Measurements from ENCODE around the gene MAML3.

- TF ChIP-seq CTCF (IDR thresholded peaks at IDR 0.05), result no peak
- TF ChIP-seq POLR2A (IDR thresholded peaks at IDR 0.05), result no peak
Observed at GRCh38 chr4:139962130-139962684, 191.8 kb downstream of the MAML3 start.
